ENCODE data around the gene CD36.

CD36 gene

DNA sequence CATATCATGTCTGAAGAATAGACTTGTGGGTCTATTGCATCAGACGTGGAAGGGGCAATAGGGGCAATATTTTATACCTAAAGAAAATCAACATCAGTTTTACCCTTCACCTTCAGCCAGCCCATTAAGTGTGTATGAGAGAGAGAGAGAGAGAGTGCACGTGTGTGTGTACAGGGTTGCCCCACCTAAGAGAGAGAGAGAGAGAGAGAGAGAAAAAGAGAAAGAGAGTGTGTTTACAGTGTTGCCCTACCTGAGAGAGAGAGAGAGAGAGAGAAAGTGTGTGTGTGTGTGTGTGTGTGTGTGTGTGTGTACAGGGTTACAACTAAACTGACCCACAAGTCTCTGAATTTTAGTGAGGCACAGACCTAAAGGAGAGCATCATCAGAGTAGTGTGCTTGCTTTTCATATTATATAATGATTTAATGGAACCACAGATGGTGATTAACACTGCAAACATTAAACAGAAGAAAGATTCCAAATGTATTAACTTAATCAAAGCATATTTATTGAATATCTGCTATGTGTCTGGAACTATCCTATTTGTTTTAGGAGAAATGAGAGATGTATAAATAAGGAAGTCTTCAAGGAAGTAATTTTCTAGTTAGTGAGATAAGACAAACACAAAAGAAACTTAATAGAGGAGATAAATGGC is 66.8 kb downstream of the CD36 start:
- no peak for DNase-seq (ENCODE audit: low spot score)

DNA sequence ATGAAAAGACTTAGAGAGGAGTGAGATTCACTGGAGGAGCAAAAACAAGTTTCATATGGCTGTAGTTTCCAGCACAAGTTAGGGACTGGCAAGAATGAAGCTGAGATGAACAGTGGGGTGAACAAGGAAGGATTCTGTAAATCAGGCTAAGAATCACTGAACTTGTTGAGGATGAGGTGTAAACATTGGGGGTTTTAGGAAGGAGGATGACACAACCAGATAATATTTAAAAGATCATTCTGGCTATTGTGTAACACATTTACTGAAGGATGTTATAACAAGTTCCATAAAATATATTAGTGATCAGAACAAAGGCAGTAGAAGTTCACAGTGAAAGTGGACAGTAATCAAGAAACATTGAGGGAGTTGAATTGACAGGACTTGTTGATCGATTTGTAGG is 68.9 kb downstream of the CD36 start:
- no peak for DNase-seq (ENCODE audit: low spot score)

DNA sequence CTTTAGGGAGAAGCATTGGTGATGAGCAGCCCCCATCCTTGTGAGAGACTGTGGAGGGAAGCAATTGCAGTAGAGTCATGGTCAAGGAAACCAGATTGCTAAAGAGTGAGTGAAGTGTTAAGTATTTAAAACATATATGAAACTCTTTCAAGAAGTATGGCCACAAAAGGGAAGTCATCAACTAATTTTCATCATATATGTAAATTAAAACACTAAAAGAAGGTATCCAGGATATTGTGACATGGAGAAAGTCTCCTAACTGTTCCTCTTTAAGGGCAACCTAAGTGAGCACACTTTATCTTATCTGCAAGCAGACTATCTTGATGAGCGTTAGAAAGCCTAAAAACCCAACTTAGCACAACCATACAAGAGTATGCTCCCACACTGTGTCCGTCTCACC is 69.7 kb downstream of the CD36 start:
- DNase-seq (ENCODE audit: low spot score): no peak

DNA sequence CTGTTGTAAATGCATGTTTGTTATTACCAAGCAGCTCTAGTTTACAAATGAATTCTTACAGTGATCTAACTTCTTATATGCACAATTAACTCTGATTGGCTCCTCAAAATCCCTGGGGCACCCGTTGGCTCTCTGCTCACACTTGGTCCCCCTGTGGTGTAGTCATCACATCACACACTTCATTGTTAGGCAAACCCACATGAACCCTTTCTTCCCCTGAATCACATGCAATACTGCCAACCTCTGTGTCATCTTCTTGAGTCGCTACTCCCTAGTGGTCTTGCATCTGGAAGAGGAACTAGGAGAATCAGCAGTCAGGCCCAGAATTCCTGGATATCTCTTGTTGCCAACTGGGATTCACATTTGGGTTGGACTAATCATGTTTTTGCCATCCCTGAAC is 73.1 kb downstream of the CD36 start:
- no peak for DNase-seq (ENCODE audit: low spot score)

DNA sequence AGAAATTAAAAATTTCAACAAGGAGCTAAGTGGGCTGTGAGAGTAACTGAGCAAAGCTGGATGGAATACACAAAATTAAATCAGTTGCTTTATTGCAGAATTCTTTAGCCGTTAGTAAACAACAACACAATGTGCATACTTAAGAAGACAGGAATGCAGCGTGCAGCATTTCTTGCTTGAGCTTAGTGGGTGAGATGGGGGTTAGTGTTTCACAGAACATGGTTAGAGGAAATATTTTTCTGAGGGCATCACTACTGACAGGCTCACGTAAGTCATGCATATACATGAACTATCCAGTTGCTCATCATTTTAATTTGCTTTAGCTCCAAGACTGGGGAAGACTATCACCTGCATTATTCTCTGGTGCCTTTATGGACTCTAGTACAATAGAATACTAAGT is 80.8 kb downstream of the CD36 start:
- no peak for DNase-seq (ENCODE audit: low spot score)

DNA sequence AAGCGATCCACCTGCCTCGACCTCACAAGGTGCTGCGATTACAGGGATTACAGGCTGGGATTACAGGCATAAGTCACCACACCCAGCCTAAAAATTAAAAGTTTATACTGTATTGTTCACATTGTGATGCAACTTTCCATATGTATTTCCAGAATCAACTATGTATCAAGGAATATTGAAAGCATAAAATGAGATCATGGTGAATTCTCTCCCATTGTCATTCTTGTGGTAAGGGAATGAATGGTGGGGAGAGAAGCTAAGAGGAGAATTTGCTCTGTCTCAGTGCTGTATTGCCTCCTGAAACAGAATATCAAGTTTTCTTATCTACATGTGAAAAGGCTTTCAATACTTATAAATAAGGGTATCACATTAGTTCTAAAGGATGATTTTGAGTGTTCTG is 81.7 kb downstream of the CD36 start:
- DNase-seq (ENCODE audit: low spot score): no peak

DNA sequence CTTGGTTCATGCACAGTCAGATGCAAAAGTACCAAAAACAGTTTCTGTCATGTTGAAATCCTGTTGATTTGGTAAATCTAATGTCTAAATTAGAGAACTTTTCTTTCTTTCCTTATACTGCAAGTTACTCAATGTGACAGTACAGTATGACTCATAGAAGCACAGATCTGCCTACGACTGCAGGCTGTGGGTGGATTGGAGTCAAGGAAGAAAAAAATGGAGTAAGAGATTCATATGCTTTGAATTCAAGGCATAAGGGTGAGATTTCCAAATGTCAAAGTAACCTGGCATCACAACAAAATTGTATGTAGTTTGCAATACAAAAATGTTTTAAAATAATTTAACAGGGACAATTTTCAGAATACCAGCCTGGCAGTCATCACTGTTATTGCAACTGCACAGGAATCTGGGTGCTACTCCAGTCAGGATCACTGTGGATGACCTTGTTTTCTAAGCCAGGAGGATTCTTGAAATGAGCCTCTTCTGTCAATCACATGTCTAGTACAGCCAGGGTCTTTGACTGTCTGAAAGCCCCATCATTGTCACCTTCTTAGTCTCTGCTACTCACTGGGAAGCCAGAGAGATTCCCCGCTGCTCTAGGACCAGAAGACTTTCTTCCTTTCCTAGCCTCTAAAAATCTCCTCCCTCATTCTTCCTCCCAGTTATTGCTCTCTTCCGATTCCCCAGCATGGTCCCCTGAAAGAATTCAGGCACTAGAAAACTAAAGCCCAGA is 83.6 kb downstream of the CD36 start:
- DNase-seq (ENCODE audit: low spot score): peak; percentile 37

DNA sequence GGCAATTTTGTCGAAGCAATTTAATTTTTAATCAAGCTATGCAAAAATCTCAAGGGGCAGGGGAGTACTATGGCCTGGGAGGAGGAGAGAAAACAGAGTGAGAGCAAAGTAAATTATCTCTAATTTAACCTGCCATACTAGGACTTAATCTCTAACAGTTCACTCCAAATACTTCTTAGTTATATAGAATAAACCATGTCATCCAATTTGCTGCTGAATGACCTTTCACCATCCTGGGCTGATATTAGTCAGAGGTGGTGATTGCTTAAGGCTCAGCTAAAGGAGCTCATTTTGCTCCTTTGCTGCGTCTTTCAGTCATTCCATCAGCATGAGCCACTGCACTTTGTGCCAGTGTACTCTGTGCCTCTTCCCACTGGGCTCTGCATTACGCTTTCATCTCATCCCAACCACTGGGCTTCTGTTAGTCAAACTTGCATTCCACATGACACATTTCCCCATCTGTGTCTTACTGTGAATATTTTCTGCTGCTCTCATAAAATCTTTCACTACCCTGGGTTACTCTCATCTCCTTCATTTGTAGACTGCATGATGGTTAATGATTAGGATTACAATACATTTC is 84.3 kb downstream of the CD36 start:
- DNase-seq (ENCODE audit: low spot score): peak; percentile 46

DNA sequence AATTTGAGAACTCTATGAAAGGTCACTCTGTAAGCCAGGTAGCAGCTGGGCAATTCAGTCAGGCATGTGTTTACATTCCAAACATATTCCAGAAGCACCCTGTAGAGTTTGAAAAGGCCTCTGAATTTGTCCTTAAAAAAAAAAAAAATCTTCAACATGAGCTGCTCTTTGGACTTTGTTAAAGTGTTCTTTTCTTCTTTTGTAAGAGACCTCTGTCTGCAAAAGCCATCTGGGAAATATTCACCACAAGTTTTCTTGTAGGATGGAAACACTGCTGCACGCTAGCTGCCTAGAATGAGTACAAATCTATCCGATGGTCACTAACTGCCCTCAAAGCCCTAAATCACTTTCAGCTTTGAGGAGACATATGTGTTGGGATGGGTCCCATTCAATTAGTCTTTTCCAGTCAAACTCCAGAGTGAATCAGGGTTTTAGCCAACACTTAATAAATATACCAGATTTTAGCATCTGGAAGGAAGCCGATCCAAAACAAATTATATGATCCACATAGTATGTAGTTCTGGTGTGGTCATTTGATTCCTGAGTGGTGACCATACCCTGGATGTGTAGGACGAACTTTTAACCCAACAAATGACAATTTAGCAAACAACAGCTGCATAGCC is 85.9 kb downstream of the CD36 start:
- peak; percentile 39 for DNase-seq (ENCODE audit: low spot score)

DNA sequence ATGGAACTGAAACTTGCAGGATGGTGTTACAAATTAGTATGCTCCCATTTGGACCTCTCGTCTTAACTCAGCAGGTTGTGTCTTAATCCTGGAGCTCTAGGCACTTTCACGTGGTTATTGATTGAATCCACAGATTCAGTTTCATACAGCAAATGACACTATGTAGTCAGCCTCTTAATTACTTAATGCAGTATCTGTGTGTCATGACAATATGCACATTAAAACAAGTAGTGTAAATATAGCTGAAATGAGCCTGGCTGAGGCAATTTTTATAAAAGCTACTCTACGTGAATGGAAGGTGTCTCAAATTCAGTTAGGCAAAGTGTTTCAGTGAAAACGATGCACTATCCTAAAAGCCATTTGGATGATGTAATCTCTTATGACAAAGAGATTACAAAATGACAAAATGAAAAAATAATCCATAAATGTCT is 86.8 kb downstream of the CD36 start:
- DNase-seq (ENCODE audit: low spot score): no peak

Data from cerebellar cortex (tissue), 1 donor.